A549 treated with Hydrocortisone at 1 μM for 4 hours (cell line): ENCODE measurements around the gene CEP250. TPM values are rescaled to one million over a fixed set of nuclear protein-coding genes. Genes with fewer than 3 reads are reported as not detected.

Experiments
- total RNA-seq: library from RNA; stranded (reverse); fragments of 200-300 nt; extraction: Qiagen RNA extraction; gene quantifications from 5 replicates; pipeline ENCODE4 v1.2.3, GENCODE V29; 2022

The CEP250 gene, protein sequence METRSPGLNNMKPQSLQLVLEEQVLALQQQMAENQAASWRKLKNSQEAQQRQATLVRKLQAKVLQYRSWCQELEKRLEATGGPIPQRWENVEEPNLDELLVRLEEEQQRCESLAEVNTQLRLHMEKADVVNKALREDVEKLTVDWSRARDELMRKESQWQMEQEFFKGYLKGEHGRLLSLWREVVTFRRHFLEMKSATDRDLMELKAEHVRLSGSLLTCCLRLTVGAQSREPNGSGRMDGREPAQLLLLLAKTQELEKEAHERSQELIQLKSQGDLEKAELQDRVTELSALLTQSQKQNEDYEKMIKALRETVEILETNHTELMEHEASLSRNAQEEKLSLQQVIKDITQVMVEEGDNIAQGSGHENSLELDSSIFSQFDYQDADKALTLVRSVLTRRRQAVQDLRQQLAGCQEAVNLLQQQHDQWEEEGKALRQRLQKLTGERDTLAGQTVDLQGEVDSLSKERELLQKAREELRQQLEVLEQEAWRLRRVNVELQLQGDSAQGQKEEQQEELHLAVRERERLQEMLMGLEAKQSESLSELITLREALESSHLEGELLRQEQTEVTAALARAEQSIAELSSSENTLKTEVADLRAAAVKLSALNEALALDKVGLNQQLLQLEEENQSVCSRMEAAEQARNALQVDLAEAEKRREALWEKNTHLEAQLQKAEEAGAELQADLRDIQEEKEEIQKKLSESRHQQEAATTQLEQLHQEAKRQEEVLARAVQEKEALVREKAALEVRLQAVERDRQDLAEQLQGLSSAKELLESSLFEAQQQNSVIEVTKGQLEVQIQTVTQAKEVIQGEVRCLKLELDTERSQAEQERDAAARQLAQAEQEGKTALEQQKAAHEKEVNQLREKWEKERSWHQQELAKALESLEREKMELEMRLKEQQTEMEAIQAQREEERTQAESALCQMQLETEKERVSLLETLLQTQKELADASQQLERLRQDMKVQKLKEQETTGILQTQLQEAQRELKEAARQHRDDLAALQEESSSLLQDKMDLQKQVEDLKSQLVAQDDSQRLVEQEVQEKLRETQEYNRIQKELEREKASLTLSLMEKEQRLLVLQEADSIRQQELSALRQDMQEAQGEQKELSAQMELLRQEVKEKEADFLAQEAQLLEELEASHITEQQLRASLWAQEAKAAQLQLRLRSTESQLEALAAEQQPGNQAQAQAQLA (N-terminal part only)
- total RNA-seq = 23.0 to 30.0 TPM (median 26.8 TPM) in 5 replicates

DNA sequence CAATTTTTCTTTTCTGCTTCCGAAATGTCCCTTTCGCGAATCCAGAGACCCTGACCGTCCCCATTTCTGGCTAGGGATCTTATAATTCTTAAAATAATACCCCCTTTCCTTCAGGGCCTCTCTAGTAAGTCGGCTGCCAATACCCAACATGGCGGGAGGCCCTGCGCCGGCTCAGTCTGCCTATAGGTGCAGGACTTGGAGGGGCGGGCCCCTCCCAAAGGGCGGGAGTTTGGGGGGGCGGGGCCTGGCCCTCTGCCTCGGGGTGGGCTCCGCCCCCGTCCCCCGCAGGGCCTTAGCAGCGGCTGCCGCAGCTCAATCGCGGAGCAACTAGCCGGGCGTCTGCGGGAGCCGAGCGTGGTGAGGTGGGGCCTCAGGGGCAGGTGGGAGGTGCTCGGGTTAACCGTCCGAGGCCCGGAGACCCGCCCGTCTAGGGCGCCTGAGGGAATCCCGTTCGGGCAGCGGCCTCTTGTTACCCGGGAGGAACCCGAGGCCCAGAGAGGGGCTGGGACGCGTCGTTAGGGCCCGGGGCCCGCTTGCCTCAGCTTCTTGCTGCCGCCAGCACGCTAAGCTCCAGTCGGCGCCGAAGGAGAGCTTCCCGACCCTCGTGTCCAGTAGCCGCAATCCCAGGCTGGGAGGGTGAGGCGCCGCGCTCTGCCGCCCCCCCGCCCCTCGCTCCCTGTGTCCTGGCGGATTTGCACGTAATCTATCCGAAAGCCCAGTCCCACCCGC lies at the start of gene CEP250:
Gene CEP250, plus strand, starts transcription at position 718 of the 729 bp plus-strand sequence. CDS start 6,770 bp downstream, outside the sequence.

DNA sequence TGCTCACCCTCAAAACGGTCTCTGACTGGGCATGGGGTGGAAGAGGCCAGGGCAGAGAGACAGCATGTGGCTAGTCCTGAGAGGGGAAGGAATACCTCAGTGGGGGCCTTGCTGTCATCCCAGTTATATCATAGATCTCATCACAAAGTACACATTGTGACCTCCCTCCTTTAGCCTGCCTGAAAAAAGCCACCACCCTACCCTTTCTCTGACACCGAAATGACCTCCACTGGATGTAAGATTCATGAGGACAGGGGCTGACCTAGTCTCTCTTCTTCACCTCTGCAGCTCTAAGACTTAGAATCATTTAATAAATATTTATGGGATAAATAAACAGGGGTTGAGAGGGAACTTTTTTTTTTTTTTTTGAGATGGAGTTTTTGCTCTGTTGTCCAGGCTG lies 74.2 kb downstream of the CEP250 start, which contains the start of gene C20orf173:
Gene C20orf173, minus strand, starts transcription at position 101 of the 400 bp plus-strand sequence. CDS start 279 bp downstream, outside the sequence.

DNA sequence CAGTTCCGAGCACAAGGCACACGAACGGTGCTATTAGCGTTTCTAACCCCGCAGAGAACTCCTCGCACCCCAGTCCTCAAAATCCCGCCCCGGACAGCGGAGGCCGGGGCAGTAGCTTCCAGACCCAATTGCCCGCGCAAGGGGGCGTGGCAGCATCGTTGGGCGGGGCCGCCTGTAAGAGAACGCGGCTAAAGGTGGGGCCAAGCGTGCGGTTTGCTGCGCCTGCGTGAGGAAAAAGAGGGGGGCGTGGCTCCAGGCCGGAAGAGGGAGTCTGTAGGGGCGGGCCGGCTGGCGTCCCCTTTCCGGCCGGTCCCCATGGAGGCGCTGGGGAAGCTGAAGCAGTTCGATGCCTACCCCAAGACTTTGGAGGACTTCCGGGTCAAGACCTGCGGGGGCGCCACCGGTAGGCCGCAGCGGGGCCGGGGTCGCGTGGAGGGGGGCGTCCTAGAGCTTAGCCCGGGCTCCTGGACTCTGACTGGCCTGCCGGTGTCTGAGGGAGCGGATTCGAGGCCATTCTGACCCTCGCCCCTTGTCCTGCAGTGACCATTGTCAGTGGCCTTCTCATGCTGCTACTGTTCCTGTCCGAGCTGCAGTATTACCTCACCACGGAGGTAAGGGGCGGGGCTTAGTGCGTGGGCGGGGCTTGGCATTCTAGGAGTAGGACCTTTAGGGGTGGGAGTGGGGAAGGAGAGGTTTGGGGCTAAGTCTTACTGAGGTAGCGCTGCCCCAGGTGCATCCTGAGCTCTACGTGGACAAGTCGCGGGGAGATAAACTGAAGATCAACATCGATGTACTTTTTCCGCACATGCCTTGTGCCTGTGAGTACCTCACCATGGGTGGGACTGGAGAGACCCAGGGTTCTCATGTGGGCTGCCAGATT lies 86.6 kb downstream of the CEP250 start, which contains the start of gene ERGIC3:
Gene ERGIC3, plus strand, starts transcription at position 296 of the 880 bp plus-strand sequence. Its CDS starts 20 bp downstream, at position 316.

Other genes with a start within 250 kb of the CEP250 start
- gene MMP24, start 228.9 kb upstream of the CEP250 start, total RNA-seq = 29.2 to 32.4 TPM (median 29.6 TPM) in 5 replicates
- gene MMP24OS, start 177.5 kb upstream of the CEP250 start, total RNA-seq = 50.7 to 101 TPM (median 84.2 TPM) in 5 replicates
- 382 to 457 TPM (median 425 TPM) in 5 replicates for gene EIF6, start 170.8 kb upstream of the CEP250 start, total RNA-seq
- gene FAM83C, start 163.2 kb upstream of the CEP250 start, total RNA-seq = 0.06 to 0.16 TPM (median 0.13 TPM) in 5 replicates
- gene UQCC1, start 43.6 kb upstream of the CEP250 start, total RNA-seq = 29.1 to 42.9 TPM (median 30.5 TPM) in 5 replicates
- gene GDF5, start 17.4 kb upstream of the CEP250 start, total RNA-seq = not detected in 5 replicates
- gene C20orf173, start 74.1 kb downstream of the CEP250 start, total RNA-seq = not detected in 5 replicates
- gene ERGIC3, start 86.5 kb downstream of the CEP250 start, total RNA-seq = 216 to 243 TPM (median 236 TPM) in 5 replicates
- 4.8 to 5.8 TPM (median 5.3 TPM) in 5 replicates for gene SPAG4, start 160.2 kb downstream of the CEP250 start, total RNA-seq
- gene CPNE1, start 209.3 kb downstream of the CEP250 start, total RNA-seq = 200 to 228 TPM (median 213 TPM) in 5 replicates
- gene RBM12, start 209.3 kb downstream of the CEP250 start, total RNA-seq = 69.9 to 98.1 TPM (median 84.4 TPM) in 5 replicates
- gene NFS1, start 243.8 kb downstream of the CEP250 start, total RNA-seq = 36.9 to 43.5 TPM (median 38.8 TPM) in 5 replicates
- gene ROMO1, start 243.8 kb downstream of the CEP250 start, total RNA-seq = 292 to 433 TPM (median 370 TPM) in 5 replicates